HG03108 (cell line): Measurements from ENCODE around the gene HLA-B.
"Not testable (repeated sequence)": the region's sequence is repeated elsewhere in the genome, so short reads cannot be mapped to it uniquely, and the experiment has no call there.

Experiments used
- ATAC-seq: cut with Tn5 transposase; IDR thresholded peaks from one replicate; pipeline ENCODE4 v1.9.1; 2021; ENCODE audit warnings: moderate library complexity; ENCODE audit not compliant: unreplicated experiment

The HLA-B gene

DNA sequence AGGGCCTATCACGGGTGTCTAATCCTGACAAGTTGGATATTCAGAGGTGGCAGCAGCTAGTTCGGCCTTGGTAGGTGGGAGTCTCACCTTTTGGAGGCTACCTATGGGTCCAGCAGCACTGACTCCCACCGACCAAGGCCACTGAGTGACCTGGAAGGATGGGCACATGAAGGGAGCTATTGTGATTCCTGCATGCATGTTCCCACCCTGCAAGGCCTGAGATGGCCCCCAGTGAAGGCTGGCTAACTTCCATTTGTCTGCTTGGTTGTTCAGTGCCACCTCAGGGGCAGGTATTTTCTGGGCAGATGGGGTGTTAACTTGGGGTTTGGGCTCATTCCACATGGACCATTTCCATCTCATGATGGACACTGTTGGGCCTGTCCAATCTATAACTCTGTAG is 28.1 kb upstream of the HLA-B start:
- ATAC-seq: no peak

DNA sequence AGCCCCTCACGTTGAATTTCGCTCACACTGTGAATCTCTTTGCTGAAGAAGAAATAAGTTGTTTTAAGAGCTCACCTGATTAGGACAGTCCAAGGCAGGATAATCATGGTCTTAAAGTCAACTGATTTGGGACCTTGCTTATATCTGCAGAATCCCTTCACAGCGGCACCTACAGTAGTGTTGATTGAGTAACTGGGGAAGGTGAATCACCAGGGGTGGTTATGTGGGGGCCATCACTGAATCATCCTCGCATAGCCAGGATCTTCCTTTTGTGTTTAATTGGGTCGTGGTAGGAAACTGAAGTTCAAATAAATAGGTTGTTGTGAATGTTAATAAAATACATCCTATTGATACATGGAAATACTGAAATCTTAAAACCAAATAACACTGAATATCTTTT is 26.2 kb upstream of the HLA-B start:
- ATAC-seq: no peak

DNA sequence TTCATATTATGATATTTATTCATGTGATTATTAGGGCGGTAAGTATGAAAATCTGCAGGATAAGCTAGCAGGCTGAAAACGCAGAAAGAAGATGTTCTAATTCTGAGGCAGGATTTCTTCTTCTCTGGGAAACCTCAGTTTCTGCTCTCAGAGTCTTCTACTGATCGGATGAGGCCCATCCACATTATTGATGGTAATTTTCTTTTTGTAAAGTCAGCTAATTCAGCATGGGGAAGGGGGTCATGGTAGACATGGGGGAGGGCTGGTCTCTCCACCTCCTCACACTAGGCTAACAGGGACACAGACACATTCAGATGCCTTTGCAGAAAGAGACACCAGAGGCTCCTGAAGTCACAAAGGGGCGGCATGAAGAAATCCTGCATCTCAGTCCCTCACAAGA is 24.7 kb upstream of the HLA-B start:
- no peak for ATAC-seq

- ATAC-seq: no peak
Observed at GRCh38 chr6:31379850-31380249, 22.9 kb upstream of the HLA-B start.

DNA sequence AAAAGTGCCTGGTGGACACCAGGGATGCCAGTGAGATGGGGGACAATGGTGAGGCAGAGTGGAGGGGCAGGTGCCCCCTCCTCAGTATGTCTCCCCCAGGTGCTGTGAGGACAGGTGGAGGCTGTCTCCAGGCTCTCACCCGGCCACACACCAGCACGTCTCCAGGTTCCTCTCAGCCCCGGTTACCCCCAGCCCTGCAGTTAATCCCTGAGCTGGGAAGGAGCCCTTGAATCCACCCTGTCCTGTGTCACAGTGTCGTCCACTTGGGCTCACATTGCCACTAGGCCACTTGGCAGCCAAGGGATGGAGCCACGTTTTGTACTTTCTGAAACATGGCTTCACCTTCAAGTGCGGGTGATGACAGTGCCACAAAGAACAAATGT is 21.7 kb upstream of the HLA-B start:
- ATAC-seq: no peak

- ATAC-seq: no peak
Observed at GRCh38 chr6:31378062-31378720, 21.2 kb upstream of the HLA-B start.

- ATAC-seq: no peak
Observed at GRCh38 chr6:31377029-31377428, 20.1 kb upstream of the HLA-B start.

- ATAC-seq: no peak
Observed at GRCh38 chr6:31375699-31376098, 18.7 kb upstream of the HLA-B start.

DNA sequence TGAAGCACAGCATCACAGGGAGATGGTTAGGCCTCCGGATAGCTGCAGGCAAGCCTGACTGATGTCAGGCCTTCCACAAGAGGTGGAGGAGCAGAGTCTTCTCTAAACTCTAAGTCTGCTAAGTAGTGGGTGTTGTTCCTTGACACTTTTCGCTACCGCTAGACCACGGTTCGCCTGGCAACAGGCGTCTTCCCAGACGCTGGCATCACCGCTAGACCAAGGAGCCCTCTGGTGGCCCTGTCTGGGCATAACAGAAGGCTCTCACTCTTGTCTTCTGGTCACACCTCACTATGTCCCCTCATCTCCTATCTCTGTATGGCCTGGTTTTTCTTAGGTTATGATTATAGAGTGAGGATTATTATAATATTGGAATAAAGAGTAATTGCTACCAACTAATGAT is 17.1 kb upstream of the HLA-B start:
- ATAC-seq: not testable (repeated sequence)

GRCh38 chr6:31368461-31368860 is 11.5 kb upstream of the HLA-B start:
- no peak for ATAC-seq

DNA sequence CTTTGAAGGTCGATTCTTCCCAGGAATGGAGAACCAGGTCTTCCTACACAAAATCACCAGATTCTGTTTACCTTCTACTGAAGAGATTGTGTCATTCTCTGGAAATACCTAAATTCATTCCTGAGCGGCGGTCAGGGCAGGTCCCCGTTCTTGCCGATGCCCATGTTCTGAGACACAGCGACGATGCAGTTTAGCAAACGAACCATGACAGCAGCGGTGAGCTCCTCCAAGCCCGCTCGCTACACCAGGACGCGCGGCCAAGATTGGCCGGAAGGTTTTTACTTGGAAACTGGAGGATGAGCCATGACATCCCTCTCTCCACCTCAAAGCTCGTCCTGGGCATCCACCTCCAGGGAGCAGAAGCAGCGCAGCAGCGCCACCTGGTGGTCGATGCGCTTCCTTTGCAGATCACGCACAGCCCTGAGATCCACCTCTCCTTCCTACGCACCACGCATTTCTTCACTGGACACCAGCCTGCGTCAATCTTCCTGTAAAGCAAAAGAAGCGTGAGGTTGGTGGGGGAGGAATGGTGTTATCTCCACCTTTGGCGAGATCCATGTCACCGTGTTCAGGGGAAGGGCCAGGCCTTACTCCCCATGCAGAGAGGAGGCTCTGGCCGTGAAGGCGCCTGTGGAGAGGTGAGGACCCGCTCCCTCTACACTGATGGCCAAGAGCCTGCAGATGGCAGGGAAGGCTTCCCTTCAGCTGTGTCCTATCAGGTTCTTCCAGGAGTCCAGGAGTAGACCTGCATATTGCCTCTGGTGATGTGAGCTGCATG is 9.9 kb upstream of the HLA-B start:
- peak; percentile 71 for ATAC-seq

- ATAC-seq: no peak
Observed at GRCh38 chr6:31365864-31366263, 8.9 kb upstream of the HLA-B start.

DNA sequence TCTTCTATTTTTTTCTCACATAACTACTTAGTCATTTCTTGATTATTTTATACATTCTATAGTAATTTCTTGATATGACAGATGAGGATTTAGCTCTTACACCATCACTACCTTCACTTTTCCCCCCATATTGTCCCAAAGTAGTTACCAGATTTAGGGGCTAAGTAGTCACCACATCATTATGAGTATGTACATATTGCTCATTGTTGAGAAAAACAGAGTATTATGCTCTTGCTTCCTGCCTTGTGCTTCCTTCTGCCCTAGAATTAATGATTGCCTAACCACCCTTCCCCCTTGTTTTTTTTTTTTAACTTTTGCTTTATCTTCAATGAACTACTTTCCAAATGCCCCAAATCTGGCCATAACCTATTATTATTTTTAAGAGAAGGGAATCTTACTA is 6.8 kb upstream of the HLA-B start:
- ATAC-seq: no peak

GRCh38 chr6:31362751-31363150 is 5.8 kb upstream of the HLA-B start:
- no peak for ATAC-seq

DNA sequence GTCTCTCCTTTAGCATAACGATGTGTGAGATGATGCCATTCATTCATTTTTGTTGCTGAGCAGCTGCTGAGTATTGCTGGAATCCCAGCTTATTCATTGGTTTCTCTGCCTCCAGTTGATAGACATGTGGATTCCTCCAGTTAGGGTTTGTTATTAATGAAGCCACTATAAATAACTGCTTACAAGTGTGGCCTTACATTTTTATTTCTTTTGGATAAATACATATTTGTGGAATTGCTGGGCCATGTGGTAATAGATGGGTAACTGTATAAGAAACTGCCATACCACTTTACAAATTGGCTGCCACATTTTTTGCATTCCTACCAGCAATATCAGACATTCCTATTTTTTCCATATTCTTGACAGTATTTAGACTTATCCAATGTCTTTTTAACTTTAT is 2.6 kb upstream of the HLA-B start:
- ATAC-seq: no peak

GRCh38 chr6:31358302-31358701 is 1.3 kb upstream of the HLA-B start:
- no peak for ATAC-seq

- no peak for ATAC-seq
Observed at GRCh38 chr6:31357886-31358285, 907 bp upstream of the HLA-B start.

- ATAC-seq: peak; percentile 24
Observed at GRCh38 chr6:31356216-31356945, 598 bp downstream of the HLA-B start.

GRCh38 chr6:31355583-31355948 is 1.4 kb downstream of the HLA-B start:
- no peak for ATAC-seq

GRCh38 chr6:31354864-31355582 is 2.0 kb downstream of the HLA-B start:
- no peak for ATAC-seq

DNA sequence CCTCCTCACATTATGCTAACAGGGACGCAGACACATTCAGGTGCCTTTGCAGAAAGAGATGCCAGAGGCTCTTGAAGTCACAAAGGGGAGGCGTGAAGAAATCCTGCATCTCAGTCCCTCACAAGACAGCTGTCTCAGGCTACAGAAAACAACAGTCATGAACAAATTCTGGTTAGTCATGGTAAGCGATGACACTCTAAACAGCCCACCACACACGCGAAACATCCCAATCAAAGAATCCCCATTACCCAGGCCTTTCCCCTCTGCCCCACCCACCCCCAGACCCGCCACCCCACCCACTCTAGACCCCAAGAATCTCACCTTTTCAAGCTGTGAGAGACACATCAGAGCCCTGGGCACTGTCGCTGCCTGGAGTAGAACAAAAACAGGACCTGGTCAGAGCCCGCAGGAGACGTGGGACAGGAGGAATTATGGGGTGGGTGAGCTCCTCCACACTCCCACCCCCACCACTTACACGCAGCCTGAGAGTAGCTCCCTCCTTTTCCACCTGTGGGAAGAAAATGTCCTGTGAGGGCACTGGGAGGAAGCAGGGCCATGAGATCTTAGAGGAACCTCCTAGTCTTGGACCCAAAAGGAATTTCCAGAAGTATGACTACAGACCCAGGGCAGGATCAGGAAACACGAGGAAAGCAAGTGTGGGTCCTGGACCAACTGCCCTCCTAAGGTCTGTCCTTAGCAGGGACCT is 2.7 kb downstream of the HLA-B start:
- no peak for ATAC-seq
